DMS53 (cell line): ENCODE measurements around the gene SLC9C2.
"Not testable (repeated sequence)": the region's sequence is repeated elsewhere in the genome, so short reads cannot be mapped to it uniquely, and the experiment has no call there.

Experiments used
- DNase-seq: peaks from one replicate; lab custom pipeline; 2025; lab: John Stamatoyannopoulos, UW

The SLC9C2 gene, protein sequence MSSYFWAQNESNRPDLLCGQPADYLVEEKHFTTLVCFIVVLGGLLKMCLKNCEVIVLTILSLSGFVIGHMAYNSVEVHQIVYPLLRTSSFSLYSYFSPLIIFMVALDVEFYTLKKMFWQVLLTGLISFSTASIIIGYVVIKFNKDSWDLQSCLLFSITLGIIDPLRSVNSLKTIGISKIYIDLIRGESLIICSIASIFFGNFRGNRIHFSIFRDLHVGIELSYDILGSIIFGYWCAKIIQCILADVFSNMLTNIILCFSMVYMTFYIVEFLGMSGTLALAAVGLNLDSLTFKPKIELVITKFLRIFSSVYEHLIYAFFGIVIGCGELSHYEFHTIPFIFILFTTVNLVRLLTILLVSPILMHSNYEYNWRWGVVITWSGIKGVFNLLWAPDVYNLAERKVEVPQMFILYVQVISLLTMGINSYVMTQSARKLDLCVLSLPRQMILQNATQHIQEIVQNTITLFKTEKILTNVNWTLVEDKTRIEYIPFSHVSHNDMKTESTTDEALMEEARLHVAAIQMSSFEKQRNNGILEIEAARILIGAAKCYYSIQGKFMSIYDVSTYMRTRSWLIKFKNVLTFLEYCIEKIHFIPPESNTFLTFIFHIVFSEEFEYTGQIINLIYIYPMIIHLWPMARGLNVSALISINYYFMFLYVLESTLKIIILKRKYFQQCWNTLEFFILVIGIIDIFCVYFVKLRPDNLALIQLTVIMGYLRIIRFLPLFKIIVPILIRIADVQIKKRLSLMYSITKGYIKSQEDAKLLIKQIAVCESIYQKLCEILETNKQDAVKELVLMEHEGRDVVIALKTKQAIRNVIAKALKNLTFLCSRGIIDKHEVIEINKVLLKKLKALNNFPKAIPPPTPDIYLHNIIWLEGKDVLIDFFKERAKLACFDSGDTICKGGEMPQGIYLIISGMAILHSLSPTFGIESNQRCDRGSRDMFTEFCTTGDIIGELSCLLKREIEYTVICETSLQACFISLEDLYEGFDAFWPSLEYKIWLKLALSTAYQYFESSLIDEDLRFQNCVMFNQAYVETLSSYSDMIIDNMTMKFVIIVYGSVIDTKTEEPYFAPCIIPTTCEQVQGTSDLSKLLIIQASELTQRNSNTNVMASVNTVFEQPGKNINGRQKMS

DNA sequence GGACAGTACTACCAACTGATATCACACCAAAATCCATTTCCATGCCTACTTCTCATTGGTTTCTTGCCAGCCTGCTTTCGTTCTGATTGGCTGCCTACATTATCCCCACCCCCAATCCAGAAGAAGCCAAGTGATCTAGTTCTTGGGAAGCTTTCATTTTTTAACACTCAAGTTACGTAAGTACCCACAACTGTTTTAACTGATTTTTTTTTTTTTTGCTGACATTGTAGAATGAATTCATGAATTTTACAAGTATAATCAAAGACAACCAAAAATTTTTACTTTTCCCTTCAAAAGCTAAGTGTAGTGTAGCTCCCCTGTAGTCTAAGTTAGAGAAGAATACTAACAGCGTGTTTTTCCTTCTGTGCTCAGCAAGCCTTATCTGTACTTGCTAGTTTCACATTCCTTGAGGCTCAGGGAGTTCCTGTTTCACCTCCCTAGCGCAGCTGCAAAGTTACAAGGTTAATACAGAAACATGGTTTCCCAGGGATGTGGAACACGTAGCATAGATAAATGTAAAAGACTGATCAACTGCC is at the start of gene SLC9C2:
SLC9C2 (minus strand) TSS at position 17 of the 536 bp plus-strand sequence. CDS start 1,296 bp downstream, outside the sequence.
- no peak for DNase-seq

DNA sequence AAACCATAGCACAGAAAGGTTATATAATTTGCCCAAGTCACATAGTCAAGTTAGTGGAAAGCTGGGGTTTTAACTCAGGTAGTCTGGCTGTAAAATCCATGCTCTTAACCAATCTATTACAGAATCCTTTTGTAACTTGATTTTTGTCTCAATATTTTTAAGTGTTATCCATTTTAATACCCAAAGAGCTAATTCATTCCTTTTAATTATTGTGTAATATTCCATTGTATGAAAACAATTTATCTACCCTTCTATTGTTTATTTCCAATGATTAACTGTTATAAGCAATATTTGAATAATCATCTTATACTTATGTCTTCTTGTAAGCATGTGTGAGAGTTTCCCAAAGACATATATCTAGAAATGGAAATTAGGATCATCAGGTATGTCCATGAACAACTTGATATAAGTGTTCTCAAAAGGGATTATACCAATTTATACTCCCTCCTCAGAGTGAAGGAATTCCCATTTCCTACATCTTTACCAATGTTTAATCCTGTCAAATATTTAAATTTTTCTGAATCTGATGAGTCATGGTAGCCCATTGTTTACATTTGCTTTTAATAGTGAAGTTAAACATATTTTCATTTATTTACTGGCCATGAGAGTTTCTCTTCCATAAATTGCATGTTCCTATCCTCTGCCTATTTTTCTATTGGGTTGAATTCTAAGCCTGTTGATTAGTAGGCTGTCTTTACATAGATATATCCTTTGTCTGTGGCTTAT is 46.2 kb upstream of the SLC9C2 start:
- DNase-seq: peak; percentile 13

DNA sequence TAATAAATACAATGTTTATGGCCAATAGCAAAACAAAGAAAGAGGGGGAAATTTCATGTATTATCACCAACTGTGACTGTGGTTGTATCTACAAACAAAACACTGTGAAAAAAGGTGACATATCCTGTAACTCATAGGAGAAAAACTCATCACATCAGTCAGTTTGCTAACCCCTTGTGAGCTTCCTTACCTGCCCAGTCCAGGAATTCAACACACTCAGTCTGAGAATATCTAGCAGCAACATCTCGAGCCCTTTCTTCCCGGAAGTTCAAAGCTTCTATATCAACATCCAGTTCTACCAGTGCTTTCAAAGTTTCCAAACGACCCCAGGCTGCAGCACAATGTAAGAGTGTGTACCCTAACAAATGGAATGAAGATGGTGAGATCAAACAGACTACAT is 43.8 kb upstream of the SLC9C2 start:
- DNase-seq: no peak

DNA sequence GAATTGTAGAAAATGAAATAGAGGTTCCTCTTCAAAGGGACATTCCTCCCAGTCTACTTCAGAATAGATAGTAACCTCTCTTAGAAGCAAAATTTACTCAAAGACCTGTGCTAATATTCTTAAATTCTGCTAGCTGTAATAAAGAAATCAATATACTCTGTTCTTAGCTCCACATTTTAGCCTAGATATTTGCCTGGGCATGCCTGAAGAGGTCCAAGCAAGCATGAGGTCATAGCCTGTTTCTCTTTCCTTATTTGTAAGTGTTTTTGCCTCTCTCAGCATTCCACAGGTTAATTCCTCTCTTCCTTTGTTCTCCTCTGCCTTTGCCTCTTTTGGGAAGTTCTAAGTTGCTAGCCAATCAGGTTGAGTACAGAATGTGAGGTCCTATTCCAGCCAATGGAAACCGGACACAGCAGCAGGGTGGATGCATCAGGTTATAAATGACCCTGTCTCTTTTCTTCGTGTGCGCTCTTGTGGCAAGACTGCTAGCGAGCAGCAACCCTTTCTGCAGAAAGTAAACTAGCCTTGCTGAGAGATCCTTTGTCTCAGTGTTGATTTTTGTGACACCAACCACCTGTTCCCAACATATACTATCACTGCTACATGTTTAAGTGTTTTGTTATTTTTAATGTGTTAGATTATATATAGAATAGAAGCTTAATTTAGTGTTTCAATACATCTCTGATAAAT is 39.7 kb upstream of the SLC9C2 start:
- peak; percentile 13 for DNase-seq

DNA sequence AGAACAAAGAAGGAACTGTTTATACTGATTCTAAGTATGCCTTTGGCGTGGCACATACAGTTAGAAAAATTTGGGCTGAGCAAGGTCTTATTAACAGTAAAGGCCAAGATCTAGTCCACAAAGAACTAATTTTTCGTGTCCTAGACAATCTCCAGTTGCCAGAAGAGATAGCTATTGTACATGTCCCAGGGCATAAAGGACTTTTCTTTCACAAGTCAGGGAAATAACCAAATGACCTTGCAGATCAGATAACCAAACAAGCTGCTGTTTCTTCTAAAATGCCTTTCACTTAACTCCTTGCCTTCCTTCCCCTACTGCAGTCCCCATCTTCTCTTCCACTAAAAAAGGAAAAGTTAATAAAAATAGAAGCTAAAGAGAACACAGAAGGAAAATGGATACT is 36.2 kb upstream of the SLC9C2 start:
- DNase-seq: no peak

DNA sequence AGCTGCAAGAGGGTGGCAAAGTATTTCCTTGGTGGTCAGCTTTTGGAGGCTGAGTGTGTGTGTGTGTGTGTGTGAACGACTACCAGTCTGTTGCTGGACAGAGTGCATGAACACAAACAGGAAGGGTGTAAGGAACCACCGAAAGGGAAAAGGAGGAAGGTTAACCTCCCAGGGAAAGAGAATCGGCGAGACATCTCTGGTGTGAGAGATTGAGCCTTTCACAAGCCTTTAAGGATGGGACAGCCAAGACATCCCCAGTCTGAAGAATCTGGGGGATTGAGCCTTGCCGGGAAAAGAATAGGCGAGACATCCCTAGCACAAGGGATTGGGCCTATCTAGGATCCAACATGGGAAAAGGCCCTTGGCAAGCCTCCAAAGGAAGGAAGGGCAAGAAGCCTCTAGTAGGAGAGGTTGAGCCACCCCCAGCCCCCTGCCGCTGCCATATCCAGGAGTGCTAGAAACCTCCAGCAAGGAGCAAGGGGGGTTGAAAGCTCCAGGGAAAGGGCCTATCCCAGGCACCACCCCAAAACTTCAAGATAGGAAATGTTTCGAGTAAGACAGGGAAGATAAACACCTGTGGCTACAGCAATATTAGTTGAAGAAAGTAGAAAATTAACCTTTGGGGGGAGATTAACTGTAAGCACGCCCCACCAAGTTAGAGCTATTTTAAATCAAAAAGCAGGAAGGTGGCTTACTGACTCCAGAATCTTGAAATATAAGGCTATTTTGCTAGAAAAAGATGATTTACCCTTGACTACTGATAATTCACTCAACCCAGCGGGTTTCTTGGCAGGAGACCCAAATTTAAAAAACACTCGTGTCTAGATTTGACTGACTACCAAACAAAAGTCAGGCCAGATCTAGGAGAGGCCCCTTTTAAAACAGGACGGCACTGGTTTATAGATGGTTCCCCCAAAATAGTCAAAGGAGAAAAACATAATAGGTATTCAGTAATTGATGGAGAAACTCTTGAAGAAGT is 35.5 kb upstream of the SLC9C2 start:
- DNase-seq: no peak

DNA sequence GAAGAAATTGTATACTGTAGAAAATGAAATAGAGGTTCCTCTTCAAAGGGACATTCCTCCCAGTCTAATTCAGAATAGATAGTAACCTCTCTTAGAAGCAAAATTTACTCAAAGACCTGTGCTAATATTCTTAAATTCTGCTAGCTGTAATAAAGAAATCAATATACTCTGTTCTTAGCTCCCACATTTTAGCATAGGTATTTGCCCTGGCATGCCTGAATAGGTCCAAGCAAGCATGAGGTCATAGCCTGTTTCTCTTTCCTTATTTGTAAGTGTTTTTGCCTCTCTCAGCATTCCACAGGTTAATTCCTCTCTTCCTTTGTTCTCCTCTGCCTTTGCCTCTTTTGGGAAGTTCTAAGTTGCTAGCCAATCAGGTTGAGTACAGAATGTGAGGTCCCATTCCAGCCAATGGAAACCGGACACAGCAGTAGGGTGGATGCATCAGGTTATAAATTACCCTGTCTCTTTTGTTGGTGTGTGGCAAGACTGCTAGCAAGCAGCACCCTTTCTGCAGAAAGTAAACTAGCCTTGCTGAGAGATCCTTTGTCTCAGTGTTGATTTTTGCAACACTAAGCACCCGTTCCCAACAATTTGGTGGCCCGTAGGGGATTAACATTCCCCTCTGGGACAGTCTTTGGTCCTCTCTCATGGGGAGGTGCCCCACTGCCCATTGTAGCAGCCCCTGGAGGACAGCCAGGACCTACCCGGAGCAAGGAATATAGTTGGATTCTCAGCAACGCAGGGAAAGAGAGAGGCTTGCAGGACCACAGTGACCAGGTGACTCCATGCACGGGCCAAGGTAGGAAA is 34.6 kb upstream of the SLC9C2 start:
- DNase-seq: not testable (repeated sequence)

DNA sequence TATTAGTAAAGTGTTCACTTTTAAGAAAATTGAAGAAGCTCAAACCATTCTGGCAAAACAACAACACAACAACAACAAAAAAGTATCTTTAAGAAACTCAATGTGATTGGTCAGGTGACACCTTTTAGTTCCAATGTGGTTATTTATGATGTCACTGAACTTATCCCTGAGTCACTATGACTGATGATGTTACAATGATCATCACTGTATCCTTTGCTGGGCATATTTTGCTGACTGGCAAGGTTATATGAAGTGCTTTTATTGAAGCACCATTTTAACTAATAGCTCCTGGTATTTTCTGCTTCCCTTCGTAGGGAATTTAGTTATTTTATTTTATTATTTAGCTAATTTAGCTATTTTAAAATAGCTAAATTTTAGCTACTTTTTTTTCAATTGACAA is 32.2 kb upstream of the SLC9C2 start, which contains the start of gene TEX50:
TEX50 (plus strand) TSS at position 223 of the 400 bp plus-strand sequence. CDS start 184 bp downstream, outside the sequence.
- no peak for DNase-seq

DNA sequence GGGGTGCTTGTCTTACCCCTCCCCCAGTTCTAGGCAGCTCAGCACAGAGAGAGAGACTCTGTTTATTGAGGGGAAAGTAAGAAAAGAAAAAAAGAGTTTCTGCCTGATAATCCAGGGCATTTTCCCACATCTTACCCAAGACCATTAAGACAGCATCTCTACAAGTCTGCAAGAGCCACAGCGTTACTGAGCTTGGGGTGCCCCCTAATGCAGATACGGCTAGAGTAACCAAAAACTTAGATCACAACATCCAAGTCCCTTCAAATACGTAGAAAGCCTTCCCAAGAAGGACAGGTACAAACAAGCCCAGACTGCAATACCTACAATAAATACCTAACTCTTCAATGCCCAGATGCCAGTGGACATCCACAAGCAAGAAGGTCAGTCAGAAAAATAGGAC is 26.0 kb upstream of the SLC9C2 start:
- peak; percentile 3 for DNase-seq

DNA sequence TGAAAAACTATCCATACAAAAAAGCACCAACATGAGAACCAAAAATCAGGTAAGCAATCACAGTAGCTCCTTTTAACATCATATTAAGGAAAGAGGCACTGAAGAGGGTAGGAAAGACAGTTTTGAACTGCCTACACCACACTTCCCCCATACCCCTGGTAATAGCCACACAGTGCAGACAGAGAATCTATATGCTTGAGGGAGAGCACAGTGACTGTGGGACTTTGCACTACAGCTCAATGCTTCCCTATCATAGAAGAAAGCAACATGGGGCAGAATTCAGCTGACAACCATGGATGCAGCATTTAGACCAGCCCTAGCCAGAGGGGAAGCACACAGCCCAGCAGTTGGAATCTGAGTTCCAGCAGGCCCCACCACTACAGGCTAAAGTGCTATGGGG is 24.4 kb upstream of the SLC9C2 start:
- DNase-seq: no peak

DNA sequence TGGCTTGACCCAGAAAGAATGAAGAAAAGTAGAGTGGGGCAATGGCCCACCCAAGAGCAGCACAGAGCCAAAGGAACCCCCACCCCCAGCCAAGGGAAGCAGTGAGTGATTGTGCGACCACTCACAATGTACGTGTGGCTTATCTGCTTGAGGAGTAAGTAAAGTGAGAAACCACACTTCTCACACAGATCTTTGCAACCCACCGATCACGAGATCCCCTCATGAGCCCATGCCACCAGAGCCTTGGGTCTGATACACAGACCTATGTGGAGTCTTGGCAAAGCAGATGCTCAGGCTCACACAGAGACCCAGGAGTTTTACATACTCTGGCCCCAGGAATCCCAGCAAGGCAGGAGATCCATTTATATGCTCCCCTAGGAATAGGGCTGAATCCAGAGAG is 14.0 kb upstream of the SLC9C2 start:
- no peak for DNase-seq

DNA sequence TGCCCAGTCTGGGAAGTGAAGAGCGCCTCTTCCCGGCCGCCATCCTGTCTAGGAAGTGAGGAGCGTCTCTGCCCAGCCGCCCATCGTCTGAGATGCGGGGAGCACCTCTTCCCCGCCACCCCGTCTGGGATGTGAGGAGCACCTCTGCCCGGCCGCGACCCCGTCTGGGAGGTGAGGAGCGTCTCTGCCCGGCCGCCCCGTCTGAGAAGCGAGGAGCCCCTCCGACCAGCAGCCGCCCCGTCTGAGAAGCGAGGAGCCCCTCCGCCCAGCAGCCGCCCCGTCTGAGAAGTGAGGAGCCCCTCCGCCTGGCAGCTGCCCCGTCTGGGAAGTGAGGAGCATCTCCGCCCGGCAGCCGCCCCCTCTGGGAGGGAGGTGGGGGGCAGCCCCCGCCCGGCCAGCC is 10.2 kb upstream of the SLC9C2 start:
- DNase-seq: not testable (repeated sequence)

DNA sequence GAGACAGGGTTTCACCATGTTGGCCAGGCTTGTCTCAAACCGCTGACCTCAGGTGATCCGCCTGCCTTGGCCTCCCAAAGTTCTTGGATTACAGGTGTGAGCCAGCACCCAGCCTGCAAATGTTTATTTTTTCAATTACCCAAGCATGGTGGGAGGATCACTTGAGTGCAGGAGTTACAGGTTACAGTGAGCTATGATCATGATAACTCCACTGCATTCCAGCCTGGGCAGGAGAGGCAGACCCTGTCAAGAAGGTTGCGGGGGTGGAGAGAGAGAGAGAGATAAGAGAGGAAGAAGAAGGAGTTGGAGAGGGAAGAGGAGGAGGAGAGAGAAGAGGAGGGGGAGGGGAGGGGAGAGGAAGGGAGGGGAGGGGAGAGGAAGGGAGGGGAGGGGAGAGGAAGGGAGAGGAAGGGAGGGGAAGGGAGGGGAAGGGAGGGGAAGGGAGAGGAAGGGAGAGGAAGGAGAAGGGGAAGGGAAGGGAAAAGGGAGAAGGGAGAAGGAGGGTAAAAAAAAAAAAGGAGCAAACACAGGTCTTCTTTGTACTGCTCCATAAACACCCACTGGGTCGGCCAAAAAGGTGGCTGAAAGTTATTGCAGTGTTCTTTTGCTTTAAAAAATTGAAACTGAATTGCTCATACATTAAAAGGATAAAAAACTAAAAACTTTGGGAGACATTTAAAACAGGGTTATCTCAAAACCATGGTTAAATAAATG is 5.8 kb upstream of the SLC9C2 start:
- DNase-seq: no peak

DNA sequence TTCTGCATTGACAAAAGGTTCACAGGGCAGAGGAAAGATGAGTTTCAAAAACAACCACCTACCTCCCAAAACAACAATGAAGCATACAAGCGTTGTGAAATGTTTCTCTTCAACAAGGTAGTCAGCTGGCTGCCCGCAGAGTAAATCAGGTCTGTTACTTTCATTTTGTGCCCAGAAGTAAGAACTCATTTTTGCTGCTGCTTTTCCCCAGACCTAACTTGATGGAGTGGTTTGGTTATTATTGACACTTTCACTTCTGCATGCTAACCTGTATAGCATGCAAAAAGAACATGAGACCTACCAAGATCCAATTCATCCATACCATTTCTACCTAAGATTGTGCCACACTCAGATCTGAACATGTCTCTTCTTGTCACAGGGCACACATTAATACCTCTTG is 1.3 kb downstream of the SLC9C2 start:
- no peak for DNase-seq

DNA sequence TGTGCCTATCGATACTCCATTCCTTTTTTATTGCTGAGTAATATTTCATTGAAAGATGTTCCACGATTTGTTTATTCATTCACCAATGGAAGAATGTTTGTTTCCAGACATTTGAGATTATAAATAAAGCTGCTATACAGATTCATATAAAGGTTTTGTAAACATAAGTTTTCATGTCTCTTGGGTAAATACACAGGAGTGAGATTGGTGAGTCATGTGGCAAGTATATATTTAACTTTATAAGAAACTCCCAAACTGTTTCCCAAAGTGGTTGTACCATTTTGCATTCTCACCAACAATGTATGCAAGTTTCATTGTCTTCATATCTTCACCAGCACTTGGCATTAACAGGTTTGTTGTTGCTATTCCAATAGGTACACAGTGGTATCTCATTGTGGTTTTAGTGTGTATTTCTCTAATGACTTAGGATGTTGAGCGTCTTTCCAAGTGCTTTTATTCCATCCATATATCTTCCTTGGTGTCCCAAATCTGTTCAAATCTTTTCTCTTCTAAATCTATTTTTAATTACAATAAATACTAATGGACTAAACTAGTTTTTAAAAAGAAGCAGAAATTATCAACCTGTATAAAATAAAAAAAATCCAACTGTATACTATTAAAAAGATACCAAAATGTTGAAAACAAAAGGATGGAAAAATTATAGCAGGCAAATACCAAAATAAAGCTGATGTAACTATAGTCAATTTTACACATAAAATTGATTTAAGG is 6.6 kb downstream of the SLC9C2 start:
- DNase-seq: no peak

DNA sequence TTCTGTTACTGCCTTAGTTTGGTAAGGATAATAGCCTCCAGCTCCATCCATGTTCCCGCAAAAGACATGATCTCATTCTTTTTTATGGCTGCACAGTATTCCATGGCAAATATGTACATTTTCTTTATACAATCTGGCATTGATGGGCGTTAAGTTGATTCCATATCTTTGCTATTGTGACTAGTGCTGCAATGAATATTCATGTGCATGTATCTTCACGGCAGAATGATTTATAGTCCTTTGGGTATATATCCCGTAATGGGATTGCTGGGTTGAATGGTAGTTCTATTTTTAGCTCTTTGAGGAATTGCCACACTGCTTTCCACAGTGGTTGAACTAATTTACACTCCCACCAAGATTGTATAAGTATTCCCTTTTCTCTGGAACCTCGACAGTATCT is 11.7 kb downstream of the SLC9C2 start:
- DNase-seq: not testable (repeated sequence)

DNA sequence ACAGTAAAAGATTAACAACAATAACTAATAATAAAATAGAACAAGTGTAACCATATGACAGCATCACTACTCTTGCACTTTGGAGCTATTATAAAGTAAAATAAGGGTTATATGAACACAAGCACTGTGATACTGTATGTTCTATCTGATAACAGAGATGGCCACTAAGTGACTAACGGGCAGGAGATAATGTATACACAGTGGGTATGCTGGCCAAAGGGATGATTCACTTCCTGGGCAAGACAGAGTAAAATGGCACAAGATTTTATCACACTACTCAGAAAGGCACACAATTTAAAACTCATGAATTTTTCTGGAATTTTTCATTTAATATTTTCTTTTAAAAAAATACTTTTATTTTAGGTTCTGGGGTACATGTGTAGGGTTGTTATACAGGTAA is 12.3 kb downstream of the SLC9C2 start:
- DNase-seq: peak; percentile 15
